Left ventricle myocardium inferior (tissue), 1 donor: ENCODE measurements around the gene C1D. TPM values are rescaled to one million over a fixed set of nuclear protein-coding genes. Genes with fewer than 3 reads are reported as not detected.

ENCODE experiments used
- DNase-seq: peaks from one replicate; pipeline ENCODE4 v3.0.0-alpha.2; 2020
- H3K27ac ChIP-seq: fragments of 200-600 bp; replicated peaks from 2 replicates; pipeline ENCODE4 v1.8.0; 2021
- H3K27me3 ChIP-seq: fragments of 200-600 bp; 2 replicates; pipeline ENCODE4 v1.8.0; 2021; ENCODE audit warnings: low read depth
- H3K36me3 ChIP-seq: fragments of 200-600 bp; 2 replicates; pipeline ENCODE4 v1.8.0; 2021
- H3K4me1 ChIP-seq: fragments of 200-600 bp; 2 replicates; pipeline ENCODE4 v1.8.0; 2021
- H3K4me3 ChIP-seq: fragments of 200-600 bp; 2 replicates; pipeline ENCODE4 v1.8.0; 2021; ENCODE audit warnings: mild to moderate bottlenecking, moderate library complexity
- H3K9me3 ChIP-seq: fragments of 200-600 bp; replicated peaks from 2 replicates; pipeline ENCODE4 v1.8.0; 2021
- CTCF ChIP-seq: fragments of 200-600 bp; IDR thresholded peaks from 2 replicates; pipeline ENCODE4 v1.8.0; 2021; ENCODE audit warnings: antibody characterized with exemption, mild to moderate bottlenecking, borderline replicate concordance
- intact Hi-C: fragments of 100-400 bp; cut with micrococcal nuclease; formaldehyde crosslinking; loops from one replicate; pipeline ENCODE4 v1.11.0; 2022
- total RNA-seq: library from RNA; stranded (reverse); fragmentation: NEBNext Ultra II Directional; extraction: Animal tissue kit (Norgen Biotek cat#: 25700); gene quantifications from one replicate; pipeline ENCODE4 v1.2.1, GENCODE V29; 2021
- donor health status: DM: no; HTN: yes; CAD: no; lungs with severe emphysema.

Gene C1D
- total RNA-seq, 1 donor from 2014 or later, result 19.5 TPM

DNA sequence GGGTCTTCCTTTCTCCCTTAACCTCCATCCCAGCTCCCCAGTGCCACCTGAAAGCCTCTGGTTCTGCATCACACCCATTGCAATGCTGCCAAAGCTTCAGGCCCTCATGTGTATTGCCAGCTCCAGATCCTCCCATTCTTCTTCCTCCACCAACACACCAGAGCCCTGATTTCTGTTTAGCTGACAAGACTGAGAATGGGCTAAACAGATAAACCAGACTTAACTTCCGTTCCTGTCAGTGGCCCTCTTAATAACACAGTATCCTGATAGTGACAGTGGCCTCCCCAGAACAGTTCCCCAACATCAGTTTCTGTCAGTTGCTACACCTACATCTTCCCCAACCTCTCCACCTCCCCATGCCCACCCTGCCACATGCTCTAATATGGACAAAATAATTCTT is 31.3 kb upstream of the C1D start:
- Histone ChIP-seq H3K36me3 (no peaks in the 10 kb centered on the region), H3K4me1 (no peaks in the 10 kb centered on the region), H3K27ac (no peak overlapping the region), H3K4me3 (no peak overlapping the region), H3K9me3 (no peaks in the 10 kb centered on the region), H3K27me3 (no peaks in the 10 kb centered on the region)
- no peak for TF ChIP-seq CTCF
- intact Hi-C loops, result no loop called here
- DNase-seq, result no peak

GRCh38 chr2:68093634-68094033 is 30.8 kb upstream of the C1D start:
- no peak for DNase-seq
- H3K4me1 ChIP-seq, result no peaks in the 10 kb centered on the region
- intact Hi-C loops, result no loop called here
- no peak for TF ChIP-seq CTCF
- no peak overlapping the region for H3K27ac ChIP-seq
- H3K4me3 ChIP-seq, result no peak overlapping the region
- no peaks in the 10 kb centered on the region for H3K27me3 ChIP-seq
- H3K36me3 ChIP-seq, result no peaks in the 10 kb centered on the region
- no peaks in the 10 kb centered on the region for H3K9me3 ChIP-seq

DNA sequence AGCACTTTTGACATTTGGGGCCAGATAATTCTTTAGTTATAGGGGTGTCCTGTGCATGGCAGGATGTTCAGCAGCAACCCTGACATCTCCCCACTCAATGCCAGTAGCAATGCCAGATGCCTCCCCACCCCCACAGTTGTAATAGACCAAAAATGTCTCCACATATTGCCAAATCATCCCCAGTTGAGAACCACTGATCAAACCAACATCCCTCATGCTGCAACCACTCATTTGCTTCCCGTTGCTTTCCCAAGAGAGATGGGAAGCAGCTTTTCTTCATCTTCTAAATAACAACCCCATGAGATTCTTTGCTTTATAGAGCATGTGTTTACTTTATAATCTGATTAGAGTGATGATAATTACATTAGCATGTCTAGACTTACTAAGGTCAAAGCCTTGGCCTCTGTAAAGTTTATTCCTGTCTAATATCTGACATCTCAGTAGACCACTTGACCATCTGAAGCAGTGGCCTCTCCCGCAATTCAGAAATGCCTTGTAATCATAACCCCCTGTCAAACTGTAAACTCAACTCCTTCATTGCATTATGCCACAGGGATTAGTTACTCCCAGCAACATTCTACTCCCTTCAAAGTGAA is 28.7 kb upstream of the C1D start:
- Histone ChIP-seq H3K27ac (no peak overlapping the region), H3K27me3 (no peaks in the 10 kb centered on the region), H3K9me3 (no peaks in the 10 kb centered on the region), H3K36me3 (no peaks in the 10 kb centered on the region), H3K4me3 (no peak overlapping the region), H3K4me1 (no peaks in the 10 kb centered on the region)
- intact Hi-C loops, result no loop called here
- no peak for TF ChIP-seq CTCF
- DNase-seq, result no peak

GRCh38 chr2:68089961-68090360 is 27.2 kb upstream of the C1D start:
- no peaks in the 10 kb centered on the region for H3K4me1 ChIP-seq
- DNase-seq, result no peak
- H3K4me3 ChIP-seq, result no peak overlapping the region
- H3K9me3 ChIP-seq, result no peaks in the 10 kb centered on the region
- intact Hi-C loops, result no loop called here
- H3K27ac ChIP-seq, result no peak overlapping the region
- no peaks in the 10 kb centered on the region for H3K36me3 ChIP-seq
- TF ChIP-seq CTCF, result no peak
- H3K27me3 ChIP-seq, result no peaks in the 10 kb centered on the region

DNA sequence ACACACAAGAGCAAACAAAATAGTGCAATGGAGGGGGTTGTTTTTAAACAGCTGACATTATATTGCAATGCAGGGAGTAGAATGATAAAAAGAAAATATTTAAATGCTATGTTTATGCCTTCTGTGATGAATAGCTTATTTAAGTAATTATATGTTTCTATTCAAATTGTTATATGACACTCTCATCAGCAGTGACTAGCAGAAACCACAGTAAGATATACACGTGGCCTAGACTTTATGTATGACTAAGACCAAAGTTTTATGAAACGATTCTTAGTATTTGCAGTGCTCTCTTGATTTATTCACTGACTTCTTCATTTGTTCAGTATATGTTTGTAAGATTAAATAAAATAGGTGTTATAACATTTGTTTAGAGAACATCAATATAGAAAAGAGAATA is 26.1 kb upstream of the C1D start:
- H3K4me1 ChIP-seq, result no peaks in the 10 kb centered on the region
- DNase-seq, result no peak
- TF ChIP-seq CTCF, result no peak
- intact Hi-C loops, result no loop called here
- H3K27me3 ChIP-seq, result no peaks in the 10 kb centered on the region
- no peak overlapping the region for H3K4me3 ChIP-seq
- no peak overlapping the region for H3K27ac ChIP-seq
- no peaks in the 10 kb centered on the region for H3K9me3 ChIP-seq
- no peaks in the 10 kb centered on the region for H3K36me3 ChIP-seq
